IMR-90 (cell line): ENCODE data around the gene RYR3. TPM values are rescaled to one million over a fixed set of nuclear protein-coding genes. Genes with fewer than 3 reads are reported as not detected.

Source experiments
- ATAC-seq: fragments of 200-7000 bp; cut with Tn5 transposase; 2 replicates; pipeline ENCODE4 v1.9.1; 2020; ENCODE audit warnings: low read depth, mild to moderate bottlenecking, moderate library complexity
- BruUV-seq: library from RNA; stranded (reverse); fragments of 400-500 nt; replicated peaks from 2 replicates; lab custom pipeline; 2021; lab: Mats Ljungman, UMichigan
- CTCF ChIA-PET: fragments of 300-600 bp; formaldehyde crosslinking; extraction: SDS; loops from one replicate; lab custom pipeline; 2021; ENCODE audit warnings: antibody characterized with exemption; lab: Yijun Ruan, JAX
- POLR2A ChIA-PET: fragments of 300-600 bp; sonication (Branson Sonifier 250); formaldehyde crosslinking; loops from one replicate; lab custom pipeline; 2022; ENCODE audit warnings: antibody characterized with exemption; ENCODE audit not compliant: unreplicated experiment; lab: Charles Lee
- DNase-seq: peaks from one replicate; pipeline ENCODE4 v3.0.0; 2013
- H2AFZ ChIP-seq: replicated peaks from 2 replicates; pipeline ENCODE3; 2013; ENCODE audit warnings: low read length, mild to moderate bottlenecking; ENCODE audit not compliant: poor library complexity
- H2AK5ac ChIP-seq: 2 replicates; pipeline ENCODE4 v1.6.1; 2013; ENCODE audit warnings: low read depth, low read length, inconsistent platforms
- H2AK9ac ChIP-seq: replicated peaks from 2 replicates; pipeline ENCODE3; 2013; ENCODE audit warnings: mild to moderate bottlenecking, low read depth, low read length, moderate library complexity; ENCODE audit not compliant: poor library complexity
- H2BK120ac ChIP-seq: 2 replicates; pipeline ENCODE4 v1.6.1; 2013; ENCODE audit warnings: low read depth, low read length, inconsistent platforms
- H2BK15ac ChIP-seq: 3 replicates; pipeline ENCODE4 v1.6.1; 2013; ENCODE audit warnings: low read depth, low read length, inconsistent platforms
- H2BK20ac ChIP-seq: 2 replicates; pipeline ENCODE4 v1.6.1; 2013; ENCODE audit warnings: low read depth, mild to moderate bottlenecking, inconsistent platforms, low read length, moderate library complexity
- H2BK5ac ChIP-seq: 2 replicates; pipeline ENCODE4 v1.6.1; 2013; ENCODE audit warnings: mild to moderate bottlenecking, low read depth, low read length, inconsistent platforms; ENCODE audit not compliant: poor library complexity, severe bottlenecking
- H3K14ac ChIP-seq: replicated peaks from 2 replicates; pipeline ENCODE4 v1.6.1; 2013; ENCODE audit warnings: low read depth, low read length, inconsistent platforms
- H3K18ac ChIP-seq: 2 replicates; pipeline ENCODE4 v1.6.1; 2013; ENCODE audit warnings: low read depth, low read length, control low read depth
- H3K23ac ChIP-seq: 2 replicates; pipeline ENCODE4 v1.6.1; 2013; ENCODE audit warnings: low read depth, low read length, inconsistent platforms
- H3K27ac ChIP-seq: 2 replicates; pipeline ENCODE4 v1.5.1; 2013; ENCODE audit warnings: mild to moderate bottlenecking, control low read depth, low read length; ENCODE audit not compliant: insufficient read depth
- H3K27me3 ChIP-seq: 2 replicates; pipeline ENCODE4 v1.6.1; 2013; ENCODE audit warnings: low read length; ENCODE audit not compliant: control insufficient read depth, insufficient read depth
- H3K36me3 ChIP-seq: 2 replicates; pipeline ENCODE4 v1.6.1; 2013; ENCODE audit warnings: low read length, mixed read lengths; ENCODE audit not compliant: control insufficient read depth, insufficient read depth
- H3K4ac ChIP-seq: 2 replicates; pipeline ENCODE4 v1.6.1; 2013; ENCODE audit warnings: low read depth, low read length, inconsistent platforms
- H3K4me1 ChIP-seq: 2 replicates; pipeline ENCODE4 v1.6.1; 2013; ENCODE audit warnings: low read length, mixed read lengths; ENCODE audit not compliant: control insufficient read depth, insufficient read depth
- H3K4me2 ChIP-seq: 2 replicates; pipeline ENCODE4 v1.6.1; 2013; ENCODE audit warnings: low read depth, mild to moderate bottlenecking, control low read depth, low read length, moderate library complexity
- H3K4me3 ChIP-seq: 2 replicates; pipeline ENCODE4 v1.5.1; 2013; ENCODE audit warnings: low read depth, mild to moderate bottlenecking, control low read depth, low read length, moderate library complexity; ENCODE audit not compliant: insufficient read depth
- H3K56ac ChIP-seq: 2 replicates; pipeline ENCODE4 v1.6.1; 2013; ENCODE audit warnings: low read length, inconsistent platforms; ENCODE audit not compliant: insufficient read depth; ENCODE audit errors: extremely low read depth
- H3K79me1 ChIP-seq, 2 experiments: 2 replicates each; pipeline ENCODE4 v1.6.1; 2013; ENCODE audit warnings: low read length in 2 of 2, inconsistent platforms in 1 of 2, low read depth in 1 of 2
- H3K9ac ChIP-seq: 2 replicates; pipeline ENCODE4 v1.6.1; 2013; ENCODE audit warnings: low read depth, low read length, control low read depth
- H3K9me1 ChIP-seq: 2 replicates; pipeline ENCODE4 v1.6.1; 2013; ENCODE audit warnings: low read length, inconsistent platforms; ENCODE audit not compliant: insufficient read depth
- H3K9me3 ChIP-seq: 2 replicates; pipeline ENCODE4 v1.6.1; 2013; ENCODE audit warnings: low read length; ENCODE audit not compliant: control insufficient read depth, insufficient read depth
- H4K20me1 ChIP-seq: 2 replicates; pipeline ENCODE4 v1.6.1; 2013; ENCODE audit warnings: low read length, inconsistent platforms; ENCODE audit not compliant: insufficient read depth
- H4K5ac ChIP-seq: 2 replicates; pipeline ENCODE4 v1.6.1; 2013; ENCODE audit warnings: mild to moderate bottlenecking, low read depth, low read length, control low read depth
- H4K8ac ChIP-seq, 2 experiments: 2 replicates each; pipeline ENCODE4 v1.6.1; 2013; ENCODE audit warnings: low read depth in 2 of 2, low read length in 2 of 2, control low read depth in 1 of 2, inconsistent platforms in 1 of 2
- H4K91ac ChIP-seq: 2 replicates; pipeline ENCODE4 v1.6.1; 2013; ENCODE audit warnings: low read depth, low read length, inconsistent platforms; ENCODE audit not compliant: insufficient read depth
- BHLHE40 ChIP-seq: fragments of 150-350 bp; IDR thresholded peaks from 2 replicates; pipeline ENCODE4 v1.6.1; 2016; ENCODE audit warnings: mild to moderate bottlenecking, low read depth, low read length
- FOS ChIP-seq: fragments of 150-350 bp; IDR thresholded peaks from 2 replicates; pipeline ENCODE4 v1.6.1; 2016; ENCODE audit warnings: low read depth, low read length
- MAZ ChIP-seq: IDR thresholded peaks from 2 replicates; pipeline ENCODE4 v1.6.1; 2012; ENCODE audit warnings: low read depth, mild to moderate bottlenecking, low read length, improper control_type of control experiment, moderate library complexity, borderline replicate concordance
- MXI1 ChIP-seq: IDR thresholded peaks from 2 replicates; pipeline ENCODE4 v1.6.1; 2012; ENCODE audit warnings: low read depth, mild to moderate bottlenecking, low read length, moderate library complexity, borderline replicate concordance
- POLR2A ChIP-seq: IDR thresholded peaks from 2 replicates; pipeline ENCODE4 v1.6.1; 2012; ENCODE audit warnings: mild to moderate bottlenecking, low read depth, low read length
- RAD21 ChIP-seq: IDR thresholded peaks from 2 replicates; pipeline ENCODE4 v1.6.1; 2012; ENCODE audit warnings: low read length, improper control_type of control experiment
- RCOR1 ChIP-seq: IDR thresholded peaks from 2 replicates; pipeline ENCODE4 v1.6.1; 2012; ENCODE audit warnings: mild to moderate bottlenecking, low read length, improper control_type of control experiment; ENCODE audit not compliant: insufficient replicate concordance
- WGBS, 2 experiments: methylation state at CpG; one replicate each; pipeline versions ENCODE4 v1.1.5 to v1.1.7; 2013; ENCODE audit warnings: missing lambda C conversion rate in 2 of 2; ENCODE audit not compliant: insufficient read length in 1 of 2; ENCODE audit errors: extremely low coverage in 2 of 2; 5-methylcytosine and 5-hydroxymethylcytosine counted together
- dilution Hi-C: fragments of 300-500 bp; cut with HindIII; formaldehyde crosslinking; loops from one replicate; pipeline ENCODE4 v1.14.3; 2018; ENCODE audit warnings: low sequenced_read_pairs; ENCODE audit not compliant: unreplicated experiment
- in situ Hi-C: fragments of 300-500 bp; cut with MboI; formaldehyde crosslinking; loops from 3 replicates; pipeline ENCODE4 v1.14.3; 2019; ENCODE audit warnings: low sequenced_read_pairs, inconsistent platforms, mixed read lengths
- intact Hi-C: fragments of 100-400 bp; cut with micrococcal nuclease; formaldehyde crosslinking; loops from 2 replicates; pipeline ENCODE4 v1.10.0; 2022
- polyA plus RNA-seq, 3 experiments: library from polyadenylated mRNA; depleted of rRNA; stranded (reverse); fragments of >200 nt; gene quantifications; 2 replicates each; pipeline ENCODE4 v1.2.3, GENCODE V29; 2012; ENCODE audit warnings: low replicate concordance in 1 of 3
- total RNA-seq: library from RNA; depleted of rRNA; stranded (reverse); fragments of >200 nt; gene quantifications from 2 replicates; pipeline ENCODE4 v1.2.3, GENCODE V29; 2012
- TF ChIP-seq, protein P1 (sequence below): fragments of 150-350 bp; IDR thresholded peaks from 2 replicates; pipeline ENCODE4 v1.6.1; 2017; ENCODE audit warnings: mild to moderate bottlenecking, antibody characterized with exemption, low read length, low read depth
- TF ChIP-seq, protein P2 (sequence below): conservative IDR thresholded peaks from 2 replicates; pipeline ENCODE4 v1.5.1; 2012; ENCODE audit warnings: mild to moderate bottlenecking, low read depth, low read length, improper control_type of control experiment

The RYR3 gene
- total and polyA plus RNA-seq, 2 of the 4 experiments (the other 2 are of a cell fraction) = 0.18 TPM; not detected in 1

DNA sequence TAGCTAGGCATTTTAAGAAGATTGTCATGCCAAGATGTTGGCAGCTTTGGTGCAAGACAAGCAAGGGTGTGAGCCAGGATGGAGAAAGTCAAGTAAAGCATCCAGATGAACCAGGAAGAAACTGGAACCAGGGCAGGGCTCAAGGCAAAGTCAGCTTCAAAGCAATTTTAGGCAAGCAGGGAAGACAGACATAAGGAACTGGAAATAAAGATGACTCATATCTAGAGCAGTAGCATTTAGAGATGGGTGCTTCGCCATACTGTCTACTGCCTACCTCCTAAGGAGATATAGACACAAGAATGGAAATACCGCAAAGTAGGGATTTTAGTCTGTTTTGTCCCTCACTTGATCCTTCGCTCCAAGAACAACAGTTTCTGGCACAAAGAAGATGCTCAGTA, 59.9 kb downstream of the RYR3 start:
- DNase-seq (no peak), ATAC-seq (no peak)
- H2AK5ac ChIP-seq = no peak overlapping the region
- H3K18ac ChIP-seq = no peak overlapping the region
- H3K14ac ChIP-seq = no peak overlapping the region
- H2BK120ac ChIP-seq = no peak overlapping the region
- H2BK15ac ChIP-seq = no peak overlapping the region
- H3K23ac ChIP-seq = no peak overlapping the region
- no CpG with 5 or more reads among the region's 3 CpGs for WGBS, 2 experiments
- H3K9ac ChIP-seq = no peak overlapping the region
- no peaks in the 10 kb centered on the region for H3K9me1 ChIP-seq
- H3K27ac ChIP-seq = no peak overlapping the region
- H3K4me1 ChIP-seq = no peaks in the 10 kb centered on the region
- H2AK9ac ChIP-seq = no peak overlapping the region
- dilution Hi-C loops = no loop called here
- H3K79me1 ChIP-seq = no peaks in the 10 kb centered on the region
- no TSS peak for BruUV-seq
- no peak overlapping the region for H2BK5ac ChIP-seq
- no peak overlapping the region for H3K4me2 ChIP-seq
- intact Hi-C loops = no loop called here
- TF ChIP-seq MXI1 = no peak
- TF ChIP-seq RCOR1 = no peak
- no peak for TF ChIP-seq MAZ
- no peak for TF ChIP-seq POLR2A
- no peak for TF ChIP-seq FOS
- TF ChIP-seq BHLHE40 = no peak
- TF ChIP-seq, protein P1, sequence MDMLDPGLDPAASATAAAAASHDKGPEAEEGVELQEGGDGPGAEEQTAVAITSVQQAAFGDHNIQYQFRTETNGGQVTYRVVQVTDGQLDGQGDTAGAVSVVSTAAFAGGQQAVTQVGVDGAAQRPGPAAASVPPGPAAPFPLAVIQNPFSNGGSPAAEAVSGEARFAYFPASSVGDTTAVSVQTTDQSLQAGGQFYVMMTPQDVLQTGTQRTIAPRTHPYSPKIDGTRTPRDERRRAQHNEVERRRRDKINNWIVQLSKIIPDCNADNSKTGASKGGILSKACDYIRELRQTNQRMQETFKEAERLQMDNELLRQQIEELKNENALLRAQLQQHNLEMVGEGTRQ = no peak
- TF ChIP-seq, protein P2, sequence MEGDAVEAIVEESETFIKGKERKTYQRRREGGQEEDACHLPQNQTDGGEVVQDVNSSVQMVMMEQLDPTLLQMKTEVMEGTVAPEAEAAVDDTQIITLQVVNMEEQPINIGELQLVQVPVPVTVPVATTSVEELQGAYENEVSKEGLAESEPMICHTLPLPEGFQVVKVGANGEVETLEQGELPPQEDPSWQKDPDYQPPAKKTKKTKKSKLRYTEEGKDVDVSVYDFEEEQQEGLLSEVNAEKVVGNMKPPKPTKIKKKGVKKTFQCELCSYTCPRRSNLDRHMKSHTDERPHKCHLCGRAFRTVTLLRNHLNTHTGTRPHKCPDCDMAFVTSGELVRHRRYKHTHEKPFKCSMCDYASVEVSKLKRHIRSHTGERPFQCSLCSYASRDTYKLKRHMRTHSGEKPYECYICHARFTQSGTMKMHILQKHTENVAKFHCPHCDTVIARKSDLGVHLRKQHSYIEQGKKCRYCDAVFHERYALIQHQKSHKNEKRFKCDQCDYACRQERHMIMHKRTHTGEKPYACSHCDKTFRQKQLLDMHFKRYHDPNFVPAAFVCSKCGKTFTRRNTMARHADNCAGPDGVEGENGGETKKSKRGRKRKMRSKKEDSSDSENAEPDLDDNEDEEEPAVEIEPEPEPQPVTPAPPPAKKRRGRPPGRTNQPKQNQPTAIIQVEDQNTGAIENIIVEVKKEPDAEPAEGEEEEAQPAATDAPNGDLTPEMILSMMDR = no peak
- no peak for TF ChIP-seq RAD21
- H3K36me3 ChIP-seq = no peaks in the 10 kb centered on the region
- H3K56ac ChIP-seq = no peak overlapping the region
- in situ Hi-C loops = no loop called here
- no peak overlapping the region for H2BK20ac ChIP-seq
- no peak overlapping the region for H4K8ac ChIP-seq
- ChIA-PET POLR2A (no interaction called here), CTCF (no interaction called here)
- no peaks in the 10 kb centered on the region for H3K27me3 ChIP-seq
- H4K5ac ChIP-seq = no peak overlapping the region
- H3K9me3 ChIP-seq = no peaks in the 10 kb centered on the region
- no peak overlapping the region for H2AFZ ChIP-seq
- H4K91ac ChIP-seq = no peak overlapping the region
- H3K4me3 ChIP-seq = no peak overlapping the region
- no peaks in the 10 kb centered on the region for H4K20me1 ChIP-seq
- no peak overlapping the region for H3K4ac ChIP-seq
